Liver (tissue), 9 donors: ENCODE data around the gene ITPK1. TPM values are rescaled to one million over a fixed set of nuclear protein-coding genes. Genes with fewer than 3 reads are reported as not detected.
A peak's percentile ranks its signal among the peaks of the same experiment; 100 is the strongest.

Source experiments
- DNase-seq: peaks from one replicate; pipeline ENCODE4 v3.0.0-alpha.2; 2017; ENCODE audit warnings: low spot score
- H3K27ac ChIP-seq, 2 donors: one replicate each; pipeline ENCODE4 v1.7.0; 2013; ENCODE audit warnings: inconsistent platforms in 2 of 2, low read length in 2 of 2, control low read depth in 1 of 2, low read depth in 1 of 2, mild to moderate bottlenecking in 1 of 2
- H3K27me3 ChIP-seq, 4 donors: one replicate each; pipeline versions ENCODE4 v1.6.1 to v1.7.0; 2013; ENCODE audit warnings: low read length in 3 of 4, inconsistent platforms in 1 of 4, mild to moderate bottlenecking in 1 of 4, moderate library complexity in 1 of 4; ENCODE audit not compliant: control insufficient read depth in 4 of 4, insufficient read depth in 4 of 4
- H3K36me3 ChIP-seq, 4 donors: one replicate each; pipeline versions ENCODE4 v1.6.1 to v1.7.0; 2013; ENCODE audit warnings: low read length in 3 of 4, mild to moderate bottlenecking in 3 of 4, low read depth in 1 of 4, moderate library complexity in 1 of 4; ENCODE audit not compliant: control insufficient read depth in 4 of 4, insufficient read depth in 3 of 4
- H3K4me1 ChIP-seq, 4 donors: one replicate each; pipeline versions ENCODE4 v1.6.1 to v1.7.0; 2013; ENCODE audit warnings: low read length in 3 of 4, mild to moderate bottlenecking in 3 of 4, moderate library complexity in 1 of 4; ENCODE audit not compliant: control insufficient read depth in 4 of 4, insufficient read depth in 4 of 4
- H3K4me3 ChIP-seq, 3 donors: one replicate each; pipeline versions ENCODE4 v1.6.1 to v1.7.0; 2013; ENCODE audit warnings: low read length in 3 of 3, control low read depth in 1 of 3, low read depth in 1 of 3, mild to moderate bottlenecking in 1 of 3
- H3K9ac ChIP-seq, 2 donors: one replicate each; pipeline ENCODE4 v1.7.0; 2013; ENCODE audit warnings: low read length in 2 of 2, mild to moderate bottlenecking in 2 of 2, moderate library complexity in 2 of 2, control low read depth in 1 of 2, low read depth in 1 of 2
- H3K9me3 ChIP-seq, 4 donors: one replicate each; pipeline versions ENCODE4 v1.6.1 to v1.7.0; 2013; ENCODE audit warnings: low read length in 3 of 4; ENCODE audit not compliant: control insufficient read depth in 4 of 4
- ATF3 ChIP-seq: IDR thresholded peaks from 2 replicates; pipeline ENCODE4 v1.6.1; 2016; ENCODE audit warnings: antibody characterized with exemption
- EGR1 ChIP-seq, 2 donors: IDR thresholded peaks; 2 replicates each; pipeline ENCODE4 v1.6.1; 2016 to 2018; ENCODE audit warnings: antibody characterized with exemption in 2 of 2, low read depth in 2 of 2
- FOXA1 ChIP-seq: IDR thresholded peaks from 2 replicates; pipeline ENCODE4 v1.6.1; 2016; ENCODE audit warnings: antibody characterized with exemption
- FOXA2 ChIP-seq: IDR thresholded peaks from 2 replicates; pipeline ENCODE4 v1.6.1; 2016; ENCODE audit warnings: antibody characterized with exemption
- GABPA ChIP-seq, 2 donors: IDR thresholded peaks in 1 of 2; conservative IDR thresholded peaks in 1 of 2; 2 replicates each; pipeline ENCODE4 v1.6.1; 2016; ENCODE audit warnings: antibody characterized with exemption in 2 of 2, mild to moderate bottlenecking in 1 of 2, moderate library complexity in 1 of 2
- HNF4A ChIP-seq, 2 donors: conservative IDR thresholded peaks; 2 replicates each; pipeline ENCODE4 v1.6.1; 2016; ENCODE audit warnings: antibody characterized with exemption in 2 of 2, mild to moderate bottlenecking in 2 of 2
- HNF4G ChIP-seq: IDR thresholded peaks from 2 replicates; pipeline ENCODE4 v1.6.1; 2016; ENCODE audit warnings: antibody characterized with exemption
- JUND ChIP-seq, 2 donors: IDR thresholded peaks; 2 replicates each; pipeline ENCODE4 v1.6.1; 2016; ENCODE audit warnings: antibody characterized with exemption in 2 of 2
- MAX ChIP-seq: IDR thresholded peaks from 2 replicates; pipeline ENCODE4 v1.6.1; 2016; ENCODE audit warnings: antibody characterized with exemption
- NR2F2 ChIP-seq: IDR thresholded peaks from 2 replicates; pipeline ENCODE4 v1.6.1; 2016; ENCODE audit warnings: antibody characterized with exemption
- RAD21 ChIP-seq, 2 donors: IDR thresholded peaks; 2 replicates each; pipeline ENCODE4 v1.6.1; 2016; ENCODE audit warnings: antibody characterized with exemption in 2 of 2, mild to moderate bottlenecking in 2 of 2
- RXRA ChIP-seq, 2 donors: IDR thresholded peaks; 2 replicates each; pipeline ENCODE4 v1.6.1; 2017 to 2018; ENCODE audit warnings: antibody characterized with exemption in 2 of 2, mild to moderate bottlenecking in 1 of 2
- SP1 ChIP-seq: IDR thresholded peaks from 2 replicates; pipeline ENCODE4 v1.6.1; 2018; ENCODE audit warnings: antibody characterized with exemption, mild to moderate bottlenecking
- TAF1 ChIP-seq: conservative IDR thresholded peaks from 2 replicates; pipeline ENCODE4 v1.6.1; 2016; ENCODE audit warnings: antibody characterized with exemption, mild to moderate bottlenecking
- YY1 ChIP-seq: IDR thresholded peaks from 2 replicates; pipeline ENCODE4 v1.6.1; 2016; ENCODE audit warnings: antibody characterized with exemption, mild to moderate bottlenecking
- WGBS: extraction: QIAGEN DNeasy Blood & Tissue Kit; methylation state at CpG from one replicate; pipeline ENCODE4 v1.1.7; 2013; 5-methylcytosine and 5-hydroxymethylcytosine counted together
- polyA plus RNA-seq, 2 donors: library from polyadenylated mRNA; stranded (reverse) in 1 of 2; unstranded in 1 of 2; fragments of 200-250 nt in 1 of 2; fragments of >200 nt in 1 of 2; fragmentation: Nextera tagmentation in 1 of 2; extraction: Ambion mirVana in 1 of 2; gene quantifications; one replicate each; pipeline versions ENCODE4 v1.2.1 to v1.2.3, GENCODE V29; 2013 to 2015
- total RNA-seq, 2 donors: library from RNA; depleted of rRNA; stranded (reverse); fragments of >200 nt; gene quantifications; one replicate each; pipeline ENCODE4 v1.2.3, GENCODE V29; 2014
- TF ChIP-seq, protein P1 (sequence below): IDR thresholded peaks from 2 replicates; pipeline ENCODE4 v1.6.1; 2016; ENCODE audit warnings: antibody characterized with exemption
- TF ChIP-seq, protein P2 (sequence below): fragments of 150-350 bp; IDR thresholded peaks from 2 replicates; pipeline ENCODE4 v1.5.1; 2017; ENCODE audit warnings: improper control_type of control experiment, low read depth, low read length; ENCODE audit not compliant: missing input control
- TF ChIP-seq, protein P3 (sequence below): IDR thresholded peaks from 2 replicates; pipeline ENCODE4 v1.6.1; 2016; ENCODE audit warnings: antibody characterized with exemption, mild to moderate bottlenecking
- donor health status: healthy.
- donor health status: healthy.
- donor health status: healthy.
- donor health status: healthy.
- donor health status: healthy.

ITPK1 gene
- total and polyA plus RNA-seq, 4 donors: 9.0 to 41.2 (median 20.4) TPM

GRCh38 chr14:92973261-92973797 lies 142.4 kb downstream of the ITPK1 start:
- H3K4me3 ChIP-seq: no peak overlapping the region
- H3K27me3 ChIP-seq: no peaks in the 10 kb centered on the region
- peaks cover 0 to 2% (median under 1%) of the 10 kb centered on the region in 4 donors for H3K36me3 ChIP-seq
- peak; percentile 61 for DNase-seq
- WGBS: 33% methylated on average over 12 of the region's 12 CpGs
- peaks cover 16 to 33% (median 23%) of the 10 kb centered on the region in 4 donors for H3K4me1 ChIP-seq
- H3K9ac ChIP-seq: no peak overlapping the region
- H3K9me3 ChIP-seq: peaks cover 0 to 1% (median 0%) of the 10 kb centered on the region in 4 donors
- peak; percentile 52 for TF ChIP-seq NR2F2
- peak; percentile 61 for TF ChIP-seq FOXA2
- TF ChIP-seq MAX: peak; percentile 87
- TF ChIP-seq SP1: peak; percentile 70
- TF ChIP-seq, protein P1, sequence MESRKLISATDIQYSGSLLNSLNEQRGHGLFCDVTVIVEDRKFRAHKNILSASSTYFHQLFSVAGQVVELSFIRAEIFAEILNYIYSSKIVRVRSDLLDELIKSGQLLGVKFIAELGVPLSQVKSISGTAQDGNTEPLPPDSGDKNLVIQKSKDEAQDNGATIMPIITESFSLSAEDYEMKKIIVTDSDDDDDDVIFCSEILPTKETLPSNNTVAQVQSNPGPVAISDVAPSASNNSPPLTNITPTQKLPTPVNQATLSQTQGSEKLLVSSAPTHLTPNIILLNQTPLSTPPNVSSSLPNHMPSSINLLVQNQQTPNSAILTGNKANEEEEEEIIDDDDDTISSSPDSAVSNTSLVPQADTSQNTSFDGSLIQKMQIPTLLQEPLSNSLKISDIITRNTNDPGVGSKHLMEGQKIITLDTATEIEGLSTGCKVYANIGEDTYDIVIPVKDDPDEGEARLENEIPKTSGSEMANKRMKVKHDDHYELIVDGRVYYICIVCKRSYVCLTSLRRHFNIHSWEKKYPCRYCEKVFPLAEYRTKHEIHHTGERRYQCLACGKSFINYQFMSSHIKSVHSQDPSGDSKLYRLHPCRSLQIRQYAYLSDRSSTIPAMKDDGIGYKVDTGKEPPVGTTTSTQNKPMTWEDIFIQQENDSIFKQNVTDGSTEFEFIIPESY: no peak
- peak; percentile 28 for TF ChIP-seq FOXA1
- peak; percentile 71 to 83 for TF ChIP-seq HNF4A (conservative IDR thresholded peaks at IDR 0.05)
- peak in 1 of 2 donors; percentile 73 for TF ChIP-seq JUND (IDR thresholded peaks at IDR 0.05)
- TF ChIP-seq, protein P2, sequence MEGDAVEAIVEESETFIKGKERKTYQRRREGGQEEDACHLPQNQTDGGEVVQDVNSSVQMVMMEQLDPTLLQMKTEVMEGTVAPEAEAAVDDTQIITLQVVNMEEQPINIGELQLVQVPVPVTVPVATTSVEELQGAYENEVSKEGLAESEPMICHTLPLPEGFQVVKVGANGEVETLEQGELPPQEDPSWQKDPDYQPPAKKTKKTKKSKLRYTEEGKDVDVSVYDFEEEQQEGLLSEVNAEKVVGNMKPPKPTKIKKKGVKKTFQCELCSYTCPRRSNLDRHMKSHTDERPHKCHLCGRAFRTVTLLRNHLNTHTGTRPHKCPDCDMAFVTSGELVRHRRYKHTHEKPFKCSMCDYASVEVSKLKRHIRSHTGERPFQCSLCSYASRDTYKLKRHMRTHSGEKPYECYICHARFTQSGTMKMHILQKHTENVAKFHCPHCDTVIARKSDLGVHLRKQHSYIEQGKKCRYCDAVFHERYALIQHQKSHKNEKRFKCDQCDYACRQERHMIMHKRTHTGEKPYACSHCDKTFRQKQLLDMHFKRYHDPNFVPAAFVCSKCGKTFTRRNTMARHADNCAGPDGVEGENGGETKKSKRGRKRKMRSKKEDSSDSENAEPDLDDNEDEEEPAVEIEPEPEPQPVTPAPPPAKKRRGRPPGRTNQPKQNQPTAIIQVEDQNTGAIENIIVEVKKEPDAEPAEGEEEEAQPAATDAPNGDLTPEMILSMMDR: peak; percentile 86
- no peak for TF ChIP-seq HNF4G
- peak; percentile 91 to 93 for TF ChIP-seq RAD21 (IDR thresholded peaks at IDR 0.05)
- peak in 1 of 2 donors; percentile 14 for TF ChIP-seq GABPA (IDR thresholded peaks at IDR 0.05 in 1 of 2, conservative IDR thresholded peaks at IDR 0.05 in 1 of 2)
- peak in 1 of 2 donors; percentile 72 for TF ChIP-seq EGR1 (IDR thresholded peaks at IDR 0.05; ENCODE audit: low read depth in 2 of 2)
- TF ChIP-seq ATF3: no peak
- TF ChIP-seq RXRA (IDR thresholded peaks at IDR 0.05): peak; percentile 86 to 97
- TF ChIP-seq TAF1: no peak
- peak; percentile 67 for TF ChIP-seq YY1
- TF ChIP-seq, protein P3, sequence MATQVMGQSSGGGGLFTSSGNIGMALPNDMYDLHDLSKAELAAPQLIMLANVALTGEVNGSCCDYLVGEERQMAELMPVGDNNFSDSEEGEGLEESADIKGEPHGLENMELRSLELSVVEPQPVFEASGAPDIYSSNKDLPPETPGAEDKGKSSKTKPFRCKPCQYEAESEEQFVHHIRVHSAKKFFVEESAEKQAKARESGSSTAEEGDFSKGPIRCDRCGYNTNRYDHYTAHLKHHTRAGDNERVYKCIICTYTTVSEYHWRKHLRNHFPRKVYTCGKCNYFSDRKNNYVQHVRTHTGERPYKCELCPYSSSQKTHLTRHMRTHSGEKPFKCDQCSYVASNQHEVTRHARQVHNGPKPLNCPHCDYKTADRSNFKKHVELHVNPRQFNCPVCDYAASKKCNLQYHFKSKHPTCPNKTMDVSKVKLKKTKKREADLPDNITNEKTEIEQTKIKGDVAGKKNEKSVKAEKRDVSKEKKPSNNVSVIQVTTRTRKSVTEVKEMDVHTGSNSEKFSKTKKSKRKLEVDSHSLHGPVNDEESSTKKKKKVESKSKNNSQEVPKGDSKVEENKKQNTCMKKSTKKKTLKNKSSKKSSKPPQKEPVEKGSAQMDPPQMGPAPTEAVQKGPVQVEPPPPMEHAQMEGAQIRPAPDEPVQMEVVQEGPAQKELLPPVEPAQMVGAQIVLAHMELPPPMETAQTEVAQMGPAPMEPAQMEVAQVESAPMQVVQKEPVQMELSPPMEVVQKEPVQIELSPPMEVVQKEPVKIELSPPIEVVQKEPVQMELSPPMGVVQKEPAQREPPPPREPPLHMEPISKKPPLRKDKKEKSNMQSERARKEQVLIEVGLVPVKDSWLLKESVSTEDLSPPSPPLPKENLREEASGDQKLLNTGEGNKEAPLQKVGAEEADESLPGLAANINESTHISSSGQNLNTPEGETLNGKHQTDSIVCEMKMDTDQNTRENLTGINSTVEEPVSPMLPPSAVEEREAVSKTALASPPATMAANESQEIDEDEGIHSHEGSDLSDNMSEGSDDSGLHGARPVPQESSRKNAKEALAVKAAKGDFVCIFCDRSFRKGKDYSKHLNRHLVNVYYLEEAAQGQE: peak; percentile 50
- peak overlapping the region; percentile 60 to 72 for H3K27ac ChIP-seq
